HG03039 (cell line): ENCODE data around the gene P2RX7.
"Not testable (repeated sequence)": the region's sequence is repeated elsewhere in the genome, so short reads cannot be mapped to it uniquely, and the experiment has no call there.

Source experiments
- ATAC-seq: cut with Tn5 transposase; IDR thresholded peaks from one replicate; pipeline ENCODE4 v1.9.1; 2021; ENCODE audit warnings: mild to moderate bottlenecking, moderate library complexity; ENCODE audit not compliant: unreplicated experiment

The P2RX7 gene

GRCh38 chr12:121202407-121203355, 70.0 kb downstream of the P2RX7 start:
- ATAC-seq = no peak

DNA sequence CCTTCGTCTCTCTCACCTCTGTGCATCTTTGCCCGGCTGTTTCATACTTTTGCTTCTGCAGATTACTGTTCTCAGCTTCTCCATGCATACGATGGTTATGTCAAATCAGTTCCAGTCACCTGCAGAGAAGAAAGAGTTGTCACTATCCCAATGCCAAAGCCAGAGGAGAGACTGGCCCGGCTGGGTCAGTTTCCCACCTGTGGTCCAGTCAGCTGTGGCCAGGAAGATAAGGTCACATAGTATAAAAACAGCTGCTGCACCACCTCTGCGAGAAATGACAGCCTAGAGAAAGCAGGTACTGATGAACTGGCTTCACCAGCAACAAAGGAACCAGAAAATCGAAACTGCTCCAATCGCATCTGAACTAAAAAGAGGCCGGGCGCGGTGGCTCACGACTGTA, 70.8 kb downstream of the P2RX7 start:
- no peak for ATAC-seq

- ATAC-seq = no peak
These were observed 72.8 kb downstream of the P2RX7 start for GRCh38 chr12:121205491-121205890.

DNA sequence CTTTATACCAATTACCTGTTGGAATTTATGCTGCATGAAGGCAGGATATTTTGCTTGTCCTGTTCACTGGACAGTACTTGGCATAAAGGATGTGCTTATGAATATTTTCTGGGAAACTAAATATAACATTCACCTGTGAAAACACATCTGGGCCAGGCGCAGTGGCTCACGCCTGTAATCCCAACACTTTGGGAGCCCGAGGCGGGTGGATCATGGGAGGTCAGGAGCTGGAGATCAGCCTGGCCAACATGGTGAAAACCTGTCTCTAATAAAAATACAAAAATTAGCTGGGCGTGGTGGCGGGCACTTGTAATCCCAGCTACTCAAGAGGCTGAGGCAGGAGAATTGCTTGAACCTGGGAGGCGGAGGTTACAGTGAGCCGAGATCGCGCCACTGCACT, 75.9 kb downstream of the P2RX7 start:
- ATAC-seq = not testable (repeated sequence)

GRCh38 chr12:121209221-121209620, 76.5 kb downstream of the P2RX7 start:
- no peak for ATAC-seq

DNA sequence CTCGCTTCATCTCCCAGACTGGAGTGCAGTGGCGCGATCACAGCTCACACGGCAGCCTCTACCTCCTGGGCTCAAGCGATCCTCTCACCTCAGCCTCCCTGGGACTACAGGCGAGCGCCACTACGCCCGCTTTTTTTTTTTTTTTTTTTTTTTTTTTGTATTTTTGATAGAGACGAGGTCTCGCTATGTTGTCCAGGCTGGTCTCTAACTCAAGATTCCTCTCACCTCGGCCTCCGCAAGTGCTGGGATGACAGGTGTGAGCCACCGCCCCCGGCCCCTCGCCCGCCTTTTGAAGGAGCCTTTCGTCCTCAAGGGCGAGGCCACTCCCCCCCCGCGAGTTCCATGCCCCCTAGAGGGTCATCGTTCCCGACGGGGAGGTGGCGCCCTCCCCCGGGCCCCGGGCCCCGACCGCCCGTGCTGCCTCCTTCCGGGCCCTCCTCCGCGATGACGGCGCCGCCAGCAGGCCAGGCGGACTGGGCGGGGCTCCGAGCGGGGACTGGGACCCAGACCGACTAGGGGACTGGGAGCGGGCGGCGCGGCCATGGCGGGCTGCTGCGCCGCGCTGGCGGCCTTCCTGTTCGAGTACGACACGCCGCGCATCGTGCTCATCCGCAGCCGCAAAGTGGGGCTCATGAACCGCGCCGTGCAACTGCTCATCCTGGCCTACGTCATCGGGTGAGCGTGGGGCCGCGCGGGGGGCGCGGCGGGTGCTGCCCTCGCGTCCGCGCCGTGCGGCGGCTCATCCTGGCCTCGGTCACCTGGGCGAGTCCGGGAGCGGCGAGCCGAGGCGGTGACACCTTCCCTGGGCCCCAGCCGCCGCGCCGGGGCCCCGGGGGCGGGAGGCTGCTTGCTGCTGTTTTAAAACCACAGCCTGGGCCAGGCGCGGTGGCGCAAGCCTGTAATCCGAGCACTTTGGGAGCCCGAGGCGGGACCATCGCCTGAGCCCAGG, 77.2 kb downstream of the P2RX7 start, which contains the start of gene P2RX4:
Gene P2RX4, plus strand, starts transcription at position 506 of the 949 bp plus-strand sequence. Its CDS starts 36 bp downstream, at position 542.
- peak; percentile 75 for ATAC-seq

DNA sequence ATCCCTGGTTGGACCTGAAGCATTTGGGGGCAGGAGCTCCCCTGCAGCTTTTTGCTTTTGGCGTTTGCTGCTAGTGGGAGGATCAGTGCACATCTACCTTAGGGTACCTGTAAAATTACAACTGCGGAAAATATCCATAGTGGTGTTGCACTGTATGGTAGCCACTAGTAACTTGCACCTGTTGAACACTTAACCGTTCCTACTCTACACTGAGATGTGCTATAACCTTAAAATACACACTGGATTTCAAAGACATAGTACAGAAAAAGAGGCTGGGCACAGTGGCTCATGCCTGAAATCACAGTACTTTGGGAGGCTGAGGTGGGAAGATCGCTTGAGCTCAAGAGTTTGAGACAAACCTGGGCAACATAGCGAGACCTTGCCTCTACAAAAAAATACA, 80.2 kb downstream of the P2RX7 start:
- ATAC-seq = no peak

DNA sequence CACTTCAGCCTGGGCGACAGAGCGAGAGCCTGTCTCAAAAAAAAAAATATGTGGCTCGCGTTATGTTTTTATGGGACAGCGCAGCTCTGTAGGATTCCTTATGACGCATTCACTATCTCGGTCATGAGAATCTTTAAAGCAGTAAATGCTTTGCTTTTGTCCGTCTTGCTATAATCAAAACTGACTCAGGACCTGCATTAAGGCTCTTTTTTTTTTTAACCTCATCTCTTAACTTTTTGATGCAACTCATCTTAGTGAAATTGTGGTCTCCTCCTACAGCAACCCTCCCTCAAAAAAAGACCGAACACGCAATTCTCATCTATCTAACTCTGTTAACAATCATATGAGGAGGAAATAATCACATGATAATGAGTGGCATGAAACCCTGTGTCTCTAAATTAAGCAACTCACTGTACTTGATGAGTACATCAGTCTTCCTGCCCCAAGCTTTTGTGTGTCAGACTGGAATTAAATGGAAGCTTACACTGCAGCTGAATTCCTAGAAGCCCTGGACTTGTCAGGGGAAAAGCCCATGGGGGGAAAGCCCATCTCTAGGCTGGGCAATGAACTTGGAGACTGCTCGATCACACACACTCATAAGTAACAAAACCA, 81.6 kb downstream of the P2RX7 start:
- no peak for ATAC-seq

DNA sequence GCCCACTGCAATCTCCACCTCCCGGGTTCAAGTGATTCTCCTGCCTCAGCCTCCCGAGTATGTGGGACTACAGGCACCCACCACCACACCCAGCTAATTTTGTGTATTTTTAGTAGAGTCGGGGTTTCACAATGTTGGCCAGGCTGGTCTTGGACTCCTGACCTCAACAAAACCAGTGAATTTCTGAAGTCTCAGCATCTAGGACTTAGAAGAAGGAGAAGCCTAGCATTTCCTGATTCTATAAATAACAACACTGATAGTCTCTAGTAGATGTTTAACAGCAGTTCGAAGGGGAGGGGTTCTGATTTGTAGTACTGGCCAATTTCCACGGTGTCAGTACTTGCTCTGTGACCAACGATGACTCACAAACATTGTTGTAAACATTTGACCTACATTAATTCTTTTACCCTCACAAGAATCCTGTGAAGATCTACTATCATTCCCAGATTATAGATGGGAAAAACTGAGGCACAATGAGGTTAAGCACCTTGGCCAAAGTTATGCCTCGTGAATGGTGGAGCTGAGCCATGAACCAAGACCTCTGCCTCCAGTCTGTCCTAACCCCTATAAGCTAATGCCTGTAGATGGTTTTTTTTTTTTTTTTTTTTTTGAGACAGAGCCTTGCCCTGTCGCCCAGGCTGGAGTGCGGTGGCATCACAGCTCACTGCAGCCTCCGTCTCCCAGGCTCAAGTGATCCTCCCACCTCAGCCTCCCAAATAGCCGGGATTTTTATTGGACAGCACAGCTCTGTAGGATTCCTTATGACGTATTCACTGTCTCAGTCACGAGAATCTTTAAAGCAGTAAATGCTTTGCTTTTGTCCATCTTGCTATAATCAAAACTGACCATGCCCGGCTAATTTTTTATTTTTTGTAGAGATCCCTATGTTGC, 82.4 kb downstream of the P2RX7 start:
- no peak for ATAC-seq

DNA sequence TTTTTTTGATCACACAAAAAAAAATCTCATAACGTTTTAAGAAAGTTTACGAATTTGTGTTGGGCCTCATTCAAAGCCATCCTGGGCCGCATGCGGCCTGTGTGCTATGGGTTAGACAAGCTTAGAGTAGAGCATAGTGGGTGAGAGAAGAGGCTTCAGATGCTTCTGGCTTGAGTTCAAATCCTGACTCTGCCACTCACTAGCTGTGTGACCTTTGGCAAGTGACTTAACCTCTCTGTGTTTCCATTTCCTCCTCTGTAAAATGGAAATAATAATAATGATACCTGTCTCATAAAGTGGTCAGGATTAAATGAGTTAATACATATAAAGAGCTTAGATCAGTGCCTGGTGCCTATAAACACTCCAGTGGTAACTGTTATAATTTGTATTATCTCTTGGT, 83.4 kb downstream of the P2RX7 start:
- ATAC-seq = no peak

- no peak for ATAC-seq
These were observed 84.4 kb downstream of the P2RX7 start for GRCh38 chr12:121217063-121217462.

GRCh38 chr12:121217761-121218160, 85.1 kb downstream of the P2RX7 start:
- no peak for ATAC-seq

GRCh38 chr12:121218588-121219352, 86.1 kb downstream of the P2RX7 start:
- no peak for ATAC-seq

DNA sequence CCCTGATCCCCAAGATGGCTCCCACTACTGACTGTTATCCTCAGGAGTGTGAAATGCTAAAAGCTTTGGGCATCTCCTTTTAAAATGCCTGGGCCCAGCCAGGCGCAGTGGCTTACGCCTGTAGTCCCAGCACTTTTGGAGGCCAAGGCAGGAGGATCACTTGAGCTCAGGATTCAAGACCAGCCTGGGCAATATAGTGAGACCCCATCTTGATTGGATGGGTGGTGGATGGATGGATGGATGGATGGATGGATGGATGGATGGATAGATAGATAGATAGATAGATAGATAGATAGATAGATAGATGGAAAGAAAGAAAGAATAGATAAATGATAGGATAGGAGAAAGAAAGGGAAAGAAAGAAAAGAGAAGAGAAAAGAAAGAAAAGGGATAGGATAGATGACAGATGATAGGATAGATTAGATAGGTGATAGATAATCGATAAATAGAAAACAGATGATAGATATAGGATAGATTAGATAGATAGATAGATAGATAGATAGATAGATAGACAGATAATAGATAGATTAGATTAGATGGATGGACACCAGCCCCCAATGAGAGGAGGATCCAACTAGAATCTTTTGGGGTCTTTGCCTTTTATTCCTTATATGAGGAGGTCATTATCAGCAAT, 86.8 kb downstream of the P2RX7 start:
- ATAC-seq = no peak

DNA sequence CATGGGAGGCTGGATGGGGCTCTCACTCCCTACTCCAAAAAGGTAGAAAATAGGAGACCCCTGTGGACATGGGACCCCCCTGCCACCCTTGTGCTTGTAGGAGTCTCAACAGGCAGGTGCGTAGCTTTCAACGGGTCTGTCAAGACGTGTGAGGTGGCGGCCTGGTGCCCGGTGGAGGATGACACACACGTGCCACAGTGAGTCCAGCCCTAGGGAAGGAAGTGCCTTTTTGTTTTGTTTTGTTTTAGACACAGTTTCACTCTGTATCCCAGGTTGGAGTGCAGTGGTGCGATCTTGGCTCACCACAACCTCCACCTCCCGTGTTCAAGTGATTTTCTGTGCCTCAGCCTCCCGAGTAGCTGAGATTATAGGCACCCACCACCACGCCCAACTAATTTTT, 90.2 kb downstream of the P2RX7 start:
- ATAC-seq = no peak

DNA sequence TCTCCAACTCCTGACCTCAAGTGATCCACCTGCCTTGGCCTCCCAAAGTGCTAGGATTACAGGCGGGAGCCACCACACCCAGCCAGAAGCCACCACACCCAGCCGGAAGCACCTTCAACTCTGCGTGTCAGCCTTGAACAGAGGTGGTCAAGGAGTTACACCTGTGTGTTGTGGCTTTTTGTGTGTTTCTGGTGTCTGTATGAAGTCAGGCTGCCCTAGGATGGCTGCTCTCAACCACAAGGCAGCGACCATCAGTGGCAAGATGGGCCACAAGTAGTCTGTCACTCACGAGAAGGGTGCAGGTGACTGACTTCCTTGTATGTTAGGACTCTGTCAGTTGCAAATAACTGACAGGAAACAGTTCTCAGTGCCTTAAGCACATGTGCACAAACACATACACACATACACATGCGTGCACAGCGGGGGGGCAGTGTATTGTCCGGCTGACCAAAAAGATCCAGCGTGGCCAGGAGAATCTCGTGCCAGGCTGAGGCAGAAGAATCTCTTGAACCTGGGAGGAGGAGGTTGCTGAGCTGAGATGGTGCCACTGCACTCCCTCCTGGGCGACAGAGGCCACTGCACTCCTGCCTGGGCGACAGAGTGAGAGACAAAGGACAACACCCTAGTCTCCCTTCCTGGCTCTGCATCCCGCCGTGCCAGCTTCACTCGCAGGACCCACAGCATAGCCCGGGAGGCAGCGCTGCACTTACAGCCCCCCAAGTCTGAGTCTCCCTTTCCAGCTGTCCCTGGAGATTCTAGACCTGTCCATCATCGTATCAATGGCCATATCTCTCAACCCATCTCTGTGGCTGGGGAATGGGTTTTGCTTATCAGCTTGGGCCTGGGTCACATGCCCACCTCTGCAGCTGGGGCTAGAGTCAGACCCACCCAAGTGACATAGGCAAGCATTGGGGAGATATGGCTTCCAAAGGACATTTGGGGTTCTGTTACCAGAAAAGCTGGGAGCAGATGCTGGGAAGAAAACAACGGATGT, 90.9 kb downstream of the P2RX7 start:
- no peak for ATAC-seq

DNA sequence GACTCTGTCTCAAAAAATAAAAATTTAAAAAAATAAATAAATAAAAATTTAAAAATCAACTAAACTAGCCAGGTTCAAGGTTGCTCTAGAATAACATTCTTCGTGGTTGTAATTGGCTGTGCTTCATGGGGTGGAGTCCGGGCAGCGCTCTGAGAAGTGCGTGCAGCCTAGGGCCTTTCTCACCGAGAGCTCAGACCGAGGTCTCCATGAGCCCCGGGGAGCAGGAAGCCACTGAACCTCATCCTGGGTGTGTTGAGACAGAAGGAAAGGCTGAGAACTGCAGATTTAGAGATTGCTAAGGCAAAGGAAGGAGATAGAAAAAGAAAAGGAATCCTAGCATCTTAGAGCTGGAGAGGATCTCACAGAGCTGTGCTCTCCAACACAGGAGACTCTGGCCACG, 91.9 kb downstream of the P2RX7 start:
- no peak for ATAC-seq

DNA sequence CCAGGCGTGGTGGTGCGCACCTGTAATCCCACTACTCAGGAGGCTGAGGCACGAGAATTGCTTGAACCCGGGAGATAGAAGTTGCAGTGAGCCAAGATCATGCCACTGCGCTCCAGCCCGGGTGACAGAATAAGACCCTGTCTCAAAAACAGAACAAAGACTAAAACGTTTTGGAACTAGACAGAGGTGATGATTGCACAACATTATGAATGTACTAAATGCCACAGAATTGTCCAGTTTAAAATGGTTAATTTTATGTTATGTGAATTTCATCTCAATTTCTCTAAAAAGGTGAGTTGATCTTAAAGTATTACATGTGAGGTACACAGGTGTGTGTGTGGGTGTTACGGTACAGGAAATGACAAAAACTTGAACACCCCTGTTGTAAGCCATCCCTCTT, 93.7 kb downstream of the P2RX7 start:
- ATAC-seq = no peak
